Skeletal muscle cell (primary cell): ENCODE results near the gene ZBTB7A.

Experiments
- DNase-seq: peaks from one replicate; pipeline ENCODE4 v3.0.0-alpha.2; 2010; ENCODE audit warnings: low read depth
- H3K4me3 ChIP-seq: 2 replicates; pipeline ENCODE4 v1.5.1; 2011; ENCODE audit warnings: low read depth, mild to moderate bottlenecking, control low read depth, low read length, moderate library complexity

The ZBTB7A gene

GRCh38 chr19:4071610-4072009 lies 4.9 kb upstream of the ZBTB7A start:
- no peak overlapping the region for H3K4me3 ChIP-seq

GRCh38 chr19:4069331-4069959 lies 2.7 kb upstream of the ZBTB7A start:
- H3K4me3 ChIP-seq: no peak overlapping the region
- no peak for DNase-seq

More at GRCh38 chr19:4071610-4072009, 4.9 kb upstream of the ZBTB7A start:
- DNase-seq: no peak

DNA sequence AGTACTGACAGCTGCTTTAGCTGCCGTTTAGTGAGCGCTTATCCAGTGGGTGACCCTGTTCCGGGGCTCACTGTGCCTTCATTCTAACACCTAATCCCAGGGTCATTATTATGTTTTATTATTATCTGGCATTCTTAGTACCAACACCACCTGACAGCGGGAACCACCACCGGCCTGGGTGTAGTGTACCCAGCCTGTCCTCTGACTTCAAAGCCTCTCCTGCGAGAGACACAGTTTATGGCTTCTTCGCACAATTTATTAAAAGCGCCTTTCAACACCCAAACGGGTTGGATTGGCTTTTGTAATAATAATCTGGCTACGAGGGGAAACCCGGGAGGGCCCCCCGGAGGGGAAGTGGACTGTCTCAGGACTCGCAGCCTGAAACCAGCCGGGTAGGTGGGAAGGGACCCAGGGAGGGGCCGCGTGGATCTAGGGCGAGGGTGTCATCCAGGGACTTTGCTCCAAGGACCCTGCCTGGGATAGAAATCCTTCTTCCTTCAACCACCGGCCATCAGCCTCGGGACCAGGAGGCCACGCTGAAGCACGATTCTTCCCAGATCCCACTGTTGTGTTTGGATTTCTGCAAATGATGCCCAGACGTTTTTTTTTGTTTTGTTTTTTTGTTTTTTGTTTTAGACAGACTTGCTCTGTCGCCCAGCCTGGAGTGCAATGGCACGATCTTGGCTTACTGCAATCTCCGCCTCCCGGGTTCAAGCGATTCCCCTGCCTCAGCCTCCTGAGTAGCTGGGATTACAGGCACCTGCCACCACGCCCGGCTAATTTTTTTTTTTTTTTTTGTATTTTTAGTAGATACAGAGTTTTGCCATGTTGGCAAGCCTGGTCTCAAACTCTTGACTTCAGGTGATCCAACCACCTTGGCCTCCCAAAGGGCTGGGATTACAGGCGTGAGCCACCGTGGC lies 1.6 kb upstream of the ZBTB7A start:
- DNase-seq: no peak
- peak overlapping the region; percentile 83 for H3K4me3 ChIP-seq

DNA sequence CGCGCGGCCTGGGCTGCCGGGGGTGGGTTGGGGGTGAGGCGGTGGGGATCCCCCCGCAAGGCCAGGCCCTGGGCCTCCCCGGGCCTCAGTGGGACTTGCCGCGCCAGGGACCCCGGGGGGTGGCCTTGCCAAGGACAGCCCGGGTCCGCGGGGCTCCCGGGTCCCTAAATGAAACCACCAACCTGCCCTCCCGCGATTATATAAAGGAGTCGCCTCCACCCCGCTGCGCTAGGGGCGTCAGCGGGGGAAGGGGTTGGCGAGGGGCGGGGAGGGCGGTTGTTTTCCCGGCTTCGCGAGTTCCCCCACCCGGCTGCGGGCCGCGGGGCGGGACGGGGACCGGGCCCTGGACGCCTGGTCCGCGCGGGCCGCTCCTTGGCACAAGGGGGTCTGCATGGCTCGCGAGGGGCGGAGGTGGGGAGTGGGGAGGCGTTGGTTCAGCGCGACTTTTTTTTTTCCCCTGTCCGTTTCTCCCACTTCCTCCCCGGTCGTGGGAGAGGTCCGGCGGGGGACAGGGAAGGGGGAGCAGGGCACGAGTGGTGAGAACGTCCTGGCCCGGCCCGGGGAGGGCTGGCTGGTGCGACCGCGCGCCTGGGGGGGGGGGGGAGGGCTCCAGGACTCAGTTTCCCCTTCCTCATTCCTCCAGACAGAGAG lies 822 bp upstream of the ZBTB7A start:
- no peak for DNase-seq

GRCh38 chr19:4066176-4066606 lies 508 bp downstream of the ZBTB7A start:
- DNase-seq: no peak

More for the DNA sequence above, 822 bp upstream of the ZBTB7A start:
- peak overlapping the region; percentile 83 for H3K4me3 ChIP-seq

DNA sequence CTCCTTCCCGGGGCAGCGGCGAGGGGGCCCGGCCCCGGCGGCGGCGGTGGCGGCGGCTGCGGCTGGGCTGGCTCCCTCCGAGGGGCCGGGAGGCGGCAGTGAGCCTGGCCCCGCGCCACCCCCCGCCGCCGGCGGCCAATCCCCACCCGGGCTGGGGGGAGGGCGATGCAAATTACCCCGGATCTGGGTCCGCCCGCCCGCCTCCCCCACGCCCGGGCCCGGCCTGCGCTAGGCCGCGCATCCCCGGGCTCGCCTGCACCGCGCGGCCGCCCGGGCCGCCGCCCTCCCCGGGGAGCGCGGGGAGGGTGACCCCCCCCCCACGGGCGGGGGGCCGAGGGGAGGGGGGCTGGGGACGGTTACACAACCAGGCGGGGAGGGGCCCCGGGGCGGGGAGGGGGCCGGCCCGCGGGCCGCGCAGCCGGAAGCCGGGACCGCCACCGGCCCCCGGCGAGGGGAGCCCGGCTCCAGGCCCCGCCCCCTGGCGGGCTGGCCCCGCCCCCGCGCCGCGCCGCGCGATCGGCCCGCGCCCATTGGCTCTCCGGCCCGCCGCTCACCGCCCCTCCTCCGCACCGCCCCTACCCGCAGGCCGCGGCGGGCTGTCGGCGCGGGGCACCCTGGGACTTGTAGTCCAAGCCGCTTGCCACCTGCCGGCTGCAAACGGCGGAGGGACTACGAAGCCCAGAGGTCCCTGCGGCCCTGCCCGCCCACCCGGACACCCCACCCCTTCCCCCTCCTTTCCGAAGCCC lies 1.1 kb downstream of the ZBTB7A start:
- peak; percentile 95 for DNase-seq
- H3K4me3 ChIP-seq: peak overlapping the region; percentile 83

More at GRCh38 chr19:4066176-4066606, 508 bp downstream of the ZBTB7A start:
- peak overlapping the region; percentile 83 for H3K4me3 ChIP-seq

GRCh38 chr19:4064496-4065260 lies 2.0 kb downstream of the ZBTB7A start:
- no peak for DNase-seq
- peak overlapping the region; percentile 82 for H3K4me3 ChIP-seq

DNA sequence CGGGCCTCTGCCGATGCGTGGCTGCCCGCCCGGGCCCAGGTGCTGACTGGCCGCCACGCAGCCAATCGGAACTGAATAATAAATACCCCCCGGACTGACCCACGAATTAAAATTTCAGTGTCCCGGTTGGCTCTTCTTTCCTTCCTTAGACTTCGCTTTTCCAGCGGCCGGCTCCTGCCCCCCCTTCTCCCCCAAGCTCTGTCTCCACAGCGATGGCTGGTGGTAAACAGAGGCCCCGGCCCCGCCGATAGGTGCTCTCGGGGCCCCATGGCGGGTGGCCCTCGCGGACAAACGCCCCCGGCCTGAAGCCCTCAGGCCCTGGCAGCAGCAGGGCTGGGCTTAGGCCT lies 2.6 kb downstream of the ZBTB7A start:
- peak overlapping the region; percentile 82 for H3K4me3 ChIP-seq
- no peak for DNase-seq

- H3K4me3 ChIP-seq: peak overlapping the region; percentile 82
- no peak for DNase-seq
These were observed 3.1 kb downstream of the ZBTB7A start for GRCh38 chr19:4063369-4064148.

DNA sequence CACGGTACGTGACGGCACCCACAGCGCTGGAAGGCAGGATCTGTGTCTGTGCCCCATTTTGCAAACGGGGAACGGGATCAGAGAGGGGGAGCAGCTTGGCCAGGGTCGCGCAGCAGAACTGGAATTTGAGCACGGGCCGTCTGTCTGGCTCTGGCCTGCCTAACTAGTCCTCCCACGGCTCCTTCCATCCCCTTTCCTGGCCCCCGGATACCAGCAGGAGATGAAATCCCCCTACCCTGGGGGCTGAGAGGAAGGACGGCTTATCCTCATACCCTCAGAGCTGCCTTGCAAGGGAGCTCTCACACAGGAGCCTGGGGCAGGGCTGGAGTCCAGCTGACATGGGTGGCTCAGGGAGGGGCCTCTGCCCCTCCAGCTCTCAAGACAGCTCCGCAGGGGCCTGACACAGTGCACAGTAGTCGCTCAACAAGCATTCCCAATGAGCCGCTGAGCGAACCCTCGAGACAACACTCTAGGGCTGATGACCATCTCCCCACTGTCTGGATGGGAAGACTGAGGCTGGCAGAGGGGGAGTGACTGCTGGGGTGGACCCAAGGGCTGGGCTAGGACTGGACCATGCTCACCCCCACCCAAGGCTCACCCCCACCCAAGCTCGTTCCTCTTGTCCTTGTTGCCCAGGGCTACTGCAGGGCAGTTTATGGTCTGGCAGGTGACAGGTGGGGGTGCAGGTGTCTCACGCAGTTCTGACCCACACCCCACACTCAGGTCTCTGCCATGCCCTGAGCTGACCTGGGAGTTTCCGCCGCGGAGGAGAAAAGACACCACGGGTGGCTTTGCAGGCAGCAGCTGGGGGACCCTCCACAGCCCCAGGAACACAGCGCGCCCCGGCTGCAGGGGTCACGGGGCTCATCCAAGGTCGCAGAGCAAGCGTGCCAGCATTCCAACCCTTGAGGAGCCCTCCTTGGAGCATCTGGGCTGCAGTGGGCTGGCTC lies 4.0 kb downstream of the ZBTB7A start:
- no peak for DNase-seq
- H3K4me3 ChIP-seq: no peak overlapping the region

- peak overlapping the region; percentile 9 for H3K4me3 ChIP-seq
- no peak for DNase-seq
These were observed 4.8 kb downstream of the ZBTB7A start for GRCh38 chr19:4061683-4062418.

GRCh38 chr19:4061178-4061682 lies 5.5 kb downstream of the ZBTB7A start:
- DNase-seq: no peak
- H3K4me3 ChIP-seq: peak overlapping the region; percentile 9

GRCh38 chr19:4060621-4061177 lies 6.0 kb downstream of the ZBTB7A start:
- no peak for DNase-seq
- no peak overlapping the region for H3K4me3 ChIP-seq

GRCh38 chr19:4059891-4060620 lies 6.6 kb downstream of the ZBTB7A start:
- no peak overlapping the region for H3K4me3 ChIP-seq
- DNase-seq: no peak

- H3K4me3 ChIP-seq: no peak overlapping the region
- DNase-seq: no peak
These were observed 7.2 kb downstream of the ZBTB7A start for GRCh38 chr19:4059453-4059871.
